ENCODE data around the gene ZSWIM5. TPM values are rescaled to one million over a fixed set of nuclear protein-coding genes. Genes with fewer than 3 reads are reported as not detected.
"Not testable (repeated sequence)": the region's sequence is repeated elsewhere in the genome, so short reads cannot be mapped to it uniquely, and the experiment has no call there.

Gene ZSWIM5
- polyA plus RNA-seq, 10 donors, result 0.50 to 0.82 (median 0.59) TPM

GRCh38 chr1:45146833-45147232 is 59.6 kb downstream of the ZSWIM5 start:
- DNase-seq, result no peak

GRCh38 chr1:45141247-45142003 is 65.0 kb downstream of the ZSWIM5 start:
- DNase-seq, result no peak

- no peak for DNase-seq
Measured at GRCh38 chr1:45136984-45137383, 69.4 kb downstream of the ZSWIM5 start.

GRCh38 chr1:45135316-45135715 is 71.1 kb downstream of the ZSWIM5 start:
- DNase-seq, result no peak

- peak in 1 of 3 donors; percentile 1 for DNase-seq
Measured at GRCh38 chr1:45134461-45134873, 71.9 kb downstream of the ZSWIM5 start.

GRCh38 chr1:45132719-45133118 is 73.7 kb downstream of the ZSWIM5 start:
- DNase-seq, result not testable (repeated sequence)

- DNase-seq, result no peak
Measured at GRCh38 chr1:45123358-45123757, 83.0 kb downstream of the ZSWIM5 start.

GRCh38 chr1:45122724-45123123 is 83.7 kb downstream of the ZSWIM5 start:
- DNase-seq, result no peak

- DNase-seq, result no peak
Measured at GRCh38 chr1:45117766-45118165, 88.6 kb downstream of the ZSWIM5 start.

GRCh38 chr1:45116820-45117219 is 89.6 kb downstream of the ZSWIM5 start:
- no peak for DNase-seq

GRCh38 chr1:45116340-45116739 is 90.1 kb downstream of the ZSWIM5 start:
- no peak for DNase-seq

- DNase-seq, result not testable (repeated sequence)
Measured at GRCh38 chr1:45115198-45115597, 91.2 kb downstream of the ZSWIM5 start.

- no peak for DNase-seq
Measured at GRCh38 chr1:45112661-45113060, 93.7 kb downstream of the ZSWIM5 start.

GRCh38 chr1:45111239-45111638 is 95.2 kb downstream of the ZSWIM5 start:
- DNase-seq, result no peak

GRCh38 chr1:45107782-45108181 is 98.6 kb downstream of the ZSWIM5 start:
- no peak for DNase-seq

- DNase-seq, result not testable (repeated sequence)
Measured at GRCh38 chr1:45106864-45107263, 99.5 kb downstream of the ZSWIM5 start.

GRCh38 chr1:45106156-45106545 is 100.3 kb downstream of the ZSWIM5 start:
- not testable (repeated sequence) for DNase-seq

GRCh38 chr1:45105486-45106155 is 100.8 kb downstream of the ZSWIM5 start:
- DNase-seq, result not testable (repeated sequence)

- DNase-seq, result no peak
Measured at GRCh38 chr1:45103534-45103933, 102.9 kb downstream of the ZSWIM5 start.

- no peak for DNase-seq
Measured at GRCh38 chr1:45101947-45102346, 104.5 kb downstream of the ZSWIM5 start.

GRCh38 chr1:45101528-45101927 is 104.9 kb downstream of the ZSWIM5 start:
- not testable (repeated sequence) for DNase-seq

GRCh38 chr1:45097944-45098343 is 108.5 kb downstream of the ZSWIM5 start:
- no peak for DNase-seq

GRCh38 chr1:45097079-45097478 is 109.3 kb downstream of the ZSWIM5 start:
- no peak for DNase-seq
